Mammary epithelial cell (primary cell): ENCODE data around the gene MSI2.

ENCODE experiments used
- EZH2 ChIP-seq: IDR thresholded peaks from 2 replicates; pipeline ENCODE4 v1.6.1; 2012; ENCODE audit warnings: low read length, inconsistent platforms, borderline replicate concordance
- TF ChIP-seq, protein P1 (sequence below), 2 donors: IDR thresholded peaks in 1 of 2; conservative IDR thresholded peaks in 1 of 2; 2 replicates each; pipeline ENCODE4 v1.5.1; 2011 to 2012; ENCODE audit warnings: inconsistent platforms in 2 of 2, low read length in 2 of 2, mild to moderate bottlenecking in 2 of 2, control low read depth in 1 of 2, low read depth in 1 of 2; ENCODE audit not compliant: insufficient read depth in 1 of 2; ENCODE audit errors: extremely low read depth in 1 of 2

GRCh38 chr17:57605675-57606105, 349.4 kb downstream of the MSI2 start:
- TF ChIP-seq, protein P1, sequence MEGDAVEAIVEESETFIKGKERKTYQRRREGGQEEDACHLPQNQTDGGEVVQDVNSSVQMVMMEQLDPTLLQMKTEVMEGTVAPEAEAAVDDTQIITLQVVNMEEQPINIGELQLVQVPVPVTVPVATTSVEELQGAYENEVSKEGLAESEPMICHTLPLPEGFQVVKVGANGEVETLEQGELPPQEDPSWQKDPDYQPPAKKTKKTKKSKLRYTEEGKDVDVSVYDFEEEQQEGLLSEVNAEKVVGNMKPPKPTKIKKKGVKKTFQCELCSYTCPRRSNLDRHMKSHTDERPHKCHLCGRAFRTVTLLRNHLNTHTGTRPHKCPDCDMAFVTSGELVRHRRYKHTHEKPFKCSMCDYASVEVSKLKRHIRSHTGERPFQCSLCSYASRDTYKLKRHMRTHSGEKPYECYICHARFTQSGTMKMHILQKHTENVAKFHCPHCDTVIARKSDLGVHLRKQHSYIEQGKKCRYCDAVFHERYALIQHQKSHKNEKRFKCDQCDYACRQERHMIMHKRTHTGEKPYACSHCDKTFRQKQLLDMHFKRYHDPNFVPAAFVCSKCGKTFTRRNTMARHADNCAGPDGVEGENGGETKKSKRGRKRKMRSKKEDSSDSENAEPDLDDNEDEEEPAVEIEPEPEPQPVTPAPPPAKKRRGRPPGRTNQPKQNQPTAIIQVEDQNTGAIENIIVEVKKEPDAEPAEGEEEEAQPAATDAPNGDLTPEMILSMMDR (conservative IDR thresholded peaks at IDR 0.05 in 1 of 2, IDR thresholded peaks at IDR 0.05 in 1 of 2; ENCODE audit: extremely low read depth in 1 of 2, insufficient read depth in 1 of 2, low read depth in 1 of 2, low read length in 2 of 2): no peak
- no peak for TF ChIP-seq EZH2
